ENCODE measurements around the gene SIGMAR1. TPM values are rescaled to one million over a fixed set of nuclear protein-coding genes. Genes with fewer than 3 reads are reported as not detected.

SIGMAR1 gene
- total RNA-seq, 2 donors from 2014 or later, result 49.6 to 114 TPM

DNA sequence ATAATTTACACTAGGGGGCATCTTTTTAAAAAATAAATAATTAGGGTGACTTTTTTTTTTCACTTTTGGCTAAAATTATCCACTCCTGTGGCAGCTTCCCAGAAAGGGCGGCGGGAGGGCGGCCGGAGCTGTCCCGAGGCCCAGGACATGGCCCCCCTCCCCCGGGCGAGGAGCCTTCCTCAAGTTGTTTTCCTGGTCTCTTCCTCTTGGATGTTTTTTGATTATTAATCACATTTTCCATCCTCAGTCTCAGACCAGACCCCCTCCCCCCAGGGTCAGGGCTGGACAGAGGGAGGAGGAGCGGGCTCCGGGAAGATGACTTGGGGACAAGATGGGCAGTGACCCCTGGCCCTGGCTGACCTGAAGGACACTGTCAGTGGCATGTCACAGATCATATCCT lies 43.4 kb downstream of the SIGMAR1 start:
- Histone ChIP-seq H3K4me1 (peaks cover 18% of the 10 kb centered on the region), H3K27ac (no peak overlapping the region), H3K9me3 (no peaks in the 10 kb centered on the region), H3K9ac (ENCODE audit: low read depth in 2 of 2, low read length in 2 of 2) (no peak overlapping the region), H3K27me3 (peaks cover 37% of the 10 kb centered on the region), H3K36me3 (no peaks in the 10 kb centered on the region), H3K4me3 (no peak overlapping the region)
- TF ChIP-seq, protein P1, sequence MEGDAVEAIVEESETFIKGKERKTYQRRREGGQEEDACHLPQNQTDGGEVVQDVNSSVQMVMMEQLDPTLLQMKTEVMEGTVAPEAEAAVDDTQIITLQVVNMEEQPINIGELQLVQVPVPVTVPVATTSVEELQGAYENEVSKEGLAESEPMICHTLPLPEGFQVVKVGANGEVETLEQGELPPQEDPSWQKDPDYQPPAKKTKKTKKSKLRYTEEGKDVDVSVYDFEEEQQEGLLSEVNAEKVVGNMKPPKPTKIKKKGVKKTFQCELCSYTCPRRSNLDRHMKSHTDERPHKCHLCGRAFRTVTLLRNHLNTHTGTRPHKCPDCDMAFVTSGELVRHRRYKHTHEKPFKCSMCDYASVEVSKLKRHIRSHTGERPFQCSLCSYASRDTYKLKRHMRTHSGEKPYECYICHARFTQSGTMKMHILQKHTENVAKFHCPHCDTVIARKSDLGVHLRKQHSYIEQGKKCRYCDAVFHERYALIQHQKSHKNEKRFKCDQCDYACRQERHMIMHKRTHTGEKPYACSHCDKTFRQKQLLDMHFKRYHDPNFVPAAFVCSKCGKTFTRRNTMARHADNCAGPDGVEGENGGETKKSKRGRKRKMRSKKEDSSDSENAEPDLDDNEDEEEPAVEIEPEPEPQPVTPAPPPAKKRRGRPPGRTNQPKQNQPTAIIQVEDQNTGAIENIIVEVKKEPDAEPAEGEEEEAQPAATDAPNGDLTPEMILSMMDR (IDR thresholded peaks at IDR 0.05), result no peak
- intact Hi-C loops (cut with DNase I), result loop anchor here (5.0 kb wide), 2 partner anchors 157 to 187 kb away; no protein-coding TSS in a partner anchor
- DNase-seq, result no peak

DNA sequence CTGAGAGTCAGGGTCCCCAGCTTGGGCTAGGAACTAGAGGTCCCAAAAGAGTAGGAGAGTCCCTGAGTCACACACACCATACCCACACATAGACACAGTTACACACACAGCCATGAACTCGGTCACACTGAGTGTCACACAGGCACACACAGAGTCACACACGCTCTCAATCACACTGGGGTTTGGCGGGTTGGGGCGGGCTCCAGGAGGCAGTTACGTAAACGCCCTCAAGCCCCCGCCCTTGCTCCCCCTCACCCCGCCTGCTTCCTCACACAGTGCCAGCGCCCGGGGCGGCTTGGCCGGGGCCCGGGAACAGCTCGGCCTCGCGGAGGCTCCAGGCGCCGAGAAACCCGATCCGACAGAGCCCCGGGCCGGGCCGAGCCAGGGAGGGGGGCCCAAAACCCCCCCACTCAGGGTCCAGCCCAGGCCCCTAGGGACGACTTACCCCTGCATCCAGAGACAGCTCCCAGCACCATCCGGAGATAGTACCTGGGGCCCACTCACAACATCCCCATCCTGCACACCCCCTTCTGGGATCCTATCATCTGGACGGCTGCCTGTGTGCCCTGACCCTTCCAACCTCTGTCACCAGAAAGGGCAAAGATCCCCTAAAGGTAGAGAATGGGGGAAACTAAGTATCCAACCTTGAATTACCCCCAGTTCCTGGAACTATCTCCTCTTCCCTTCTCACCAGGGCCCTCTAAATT lies 44.5 kb downstream of the SIGMAR1 start:
- Histone ChIP-seq H3K9me3 (no peaks in the 10 kb centered on the region), H3K4me1 (peaks cover 18% of the 10 kb centered on the region), H3K36me3 (no peaks in the 10 kb centered on the region), H3K4me3 (no peak overlapping the region), H3K27me3 (peaks cover 46% of the 10 kb centered on the region), H3K27ac (no peak overlapping the region), H3K9ac (ENCODE audit: low read depth in 2 of 2, low read length in 2 of 2) (peak overlapping the region in 1 of 2 donors; percentile 1)
- intact Hi-C loops (cut with DNase I), result loop anchor here (5.0 kb wide), 2 partner anchors 156 to 186 kb away; no protein-coding TSS in a partner anchor
- TF ChIP-seq, protein P1 (IDR thresholded peaks at IDR 0.05), result no peak
- DNase-seq, result peak; percentile 45

DNA sequence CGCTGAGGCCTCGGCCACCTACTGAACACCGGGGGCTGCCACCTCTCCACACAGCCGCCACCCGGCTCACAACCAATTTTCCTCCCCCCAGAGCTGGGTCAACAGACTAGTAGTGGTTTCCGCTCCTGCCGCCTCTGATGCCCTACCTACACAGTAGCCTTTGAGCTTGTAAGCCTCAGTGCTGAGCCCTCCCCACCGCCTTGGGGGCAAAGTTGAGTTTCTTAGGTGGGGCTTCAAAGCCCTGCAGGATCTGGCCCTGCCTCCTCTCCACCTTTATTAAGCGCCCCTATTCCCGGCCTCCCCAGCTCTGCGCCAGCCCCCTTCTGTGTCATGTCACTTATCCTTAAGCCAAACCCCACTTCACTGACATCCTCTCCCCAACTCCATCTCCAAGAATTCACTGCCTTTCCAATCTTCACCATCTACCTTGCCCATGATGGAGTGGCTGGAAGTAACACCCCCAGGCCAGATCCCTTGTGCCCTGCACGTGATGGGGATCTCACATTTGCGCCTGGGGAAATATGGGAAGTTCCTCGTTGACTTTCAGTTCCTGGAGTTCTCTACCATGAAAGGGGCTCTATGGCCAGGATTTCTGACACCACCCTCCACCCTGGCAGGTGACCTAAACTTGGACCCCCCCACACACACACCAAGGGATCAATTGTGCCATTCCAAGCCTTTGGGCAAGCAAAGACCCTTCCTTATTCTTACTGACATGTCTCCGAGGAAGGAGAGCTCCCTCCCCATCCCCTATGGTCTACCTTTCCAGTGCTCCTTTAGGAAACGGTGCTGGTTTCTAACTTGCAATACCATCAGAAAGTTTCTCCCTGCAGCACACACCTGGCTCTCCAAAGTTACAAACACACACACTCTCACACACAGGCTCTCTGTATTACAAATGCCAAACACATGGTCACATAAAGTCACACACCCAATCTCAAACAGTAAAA lies 45.4 kb downstream of the SIGMAR1 start:
- peaks cover 53% of the 10 kb centered on the region for H3K27me3 ChIP-seq
- no peaks in the 10 kb centered on the region for H3K36me3 ChIP-seq
- H3K4me3 ChIP-seq, result no peak overlapping the region
- H3K27ac ChIP-seq, result no peak overlapping the region
- peaks cover 18% of the 10 kb centered on the region for H3K4me1 ChIP-seq
- H3K9me3 ChIP-seq, result no peaks in the 10 kb centered on the region
- H3K9ac ChIP-seq (ENCODE audit: low read depth in 2 of 2, low read length in 2 of 2), result no peak overlapping the region
- intact Hi-C loops (cut with DNase I), result loop anchor here (2.0 to 5.0 kb wide), 3 partner anchors 43 to 185 kb away; no protein-coding TSS in a partner anchor
- TF ChIP-seq, protein P1 (IDR thresholded peaks at IDR 0.05), result no peak
- no peak for DNase-seq

DNA sequence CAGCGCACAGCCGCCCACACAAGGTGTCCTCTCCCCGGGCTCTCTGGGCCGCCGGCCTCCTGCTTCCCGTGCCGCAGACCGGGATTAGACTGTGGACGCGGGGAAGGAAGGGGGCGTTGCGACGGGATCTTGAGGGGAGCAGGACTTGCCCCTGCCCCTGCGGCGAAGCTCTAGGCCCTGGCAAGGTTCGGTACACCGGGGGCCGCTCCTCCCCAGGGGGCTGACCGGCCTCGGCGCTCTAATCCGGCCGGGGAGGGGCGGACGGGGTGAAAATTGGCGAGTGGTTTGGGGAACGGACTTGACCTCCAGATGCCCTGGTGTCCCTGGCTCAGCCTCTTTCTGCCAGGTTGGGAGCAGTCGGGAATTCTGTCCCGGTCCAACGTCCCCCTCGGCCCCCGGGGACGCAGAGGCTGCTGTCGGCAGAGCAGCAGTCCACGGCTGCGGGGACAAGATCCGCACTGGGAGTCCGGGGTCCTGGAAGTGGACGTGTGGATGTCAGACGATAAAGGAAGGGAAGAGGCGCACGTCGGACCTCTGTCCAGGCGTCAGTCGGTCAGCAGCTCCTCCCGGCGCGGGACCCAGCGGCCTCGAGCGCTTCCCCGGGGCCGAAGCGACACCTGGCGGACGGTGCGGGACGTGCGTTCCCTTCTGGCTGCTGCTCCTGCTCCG lies 46.2 kb downstream of the SIGMAR1 start:
- Histone ChIP-seq H3K4me1 (peaks cover 18% of the 10 kb centered on the region), H3K27me3 (peaks cover 53% of the 10 kb centered on the region), H3K9ac (ENCODE audit: low read depth in 2 of 2, low read length in 2 of 2) (no peak overlapping the region), H3K27ac (no peak overlapping the region), H3K4me3 (peak overlapping the region; percentile 31), H3K9me3 (no peaks in the 10 kb centered on the region), H3K36me3 (no peaks in the 10 kb centered on the region)
- intact Hi-C loops (cut with DNase I), result loop anchor here (2.0 to 5.0 kb wide), 3 partner anchors 43 to 184 kb away; no protein-coding TSS in a partner anchor
- DNase-seq, result peak; percentile 89
- TF ChIP-seq, protein P1 (IDR thresholded peaks at IDR 0.05), result peak; percentile 89
